Esophagus muscularis mucosa (tissue), 4 donors: ENCODE data around the gene HABP4. TPM values are rescaled to one million over a fixed set of nuclear protein-coding genes. Genes with fewer than 3 reads are reported as not detected.

Experiments
- DNase-seq: peaks from one replicate; pipeline ENCODE4 v3.0.0-alpha.2; 2017; ENCODE audit errors: extremely low spot score
- H3K27ac ChIP-seq, 4 donors: fragments of 200-600 bp; sonication (generic); replicated peaks in 1 of 4; 1 replicate in 3 of 4; 2 replicates in 1 of 4; pipeline ENCODE4 v1.5.1; 2016 to 2019; ENCODE audit warnings: mild to moderate bottlenecking in 1 of 4
- H3K27me3 ChIP-seq, 4 donors: fragments of 200-600 bp; sonication (generic); one replicate each; pipeline versions ENCODE4 v1.5.1 to v1.6.0; 2016 to 2019
- H3K36me3 ChIP-seq, 4 donors: fragments of 200-600 bp; sonication (generic); one replicate each; pipeline ENCODE4 v1.5.1; 2016 to 2019
- H3K4me1 ChIP-seq, 4 donors: fragments of 200-600 bp; sonication (generic); one replicate each; pipeline ENCODE4 v1.5.1; 2016 to 2019
- H3K4me3 ChIP-seq, 4 donors: fragments of 200-600 bp; sonication (generic); 1 replicate in 2 of 4; 2 replicates in 2 of 4; pipeline ENCODE4 v1.5.1; 2016 to 2019; ENCODE audit warnings: mild to moderate bottlenecking in 4 of 4, moderate library complexity in 1 of 4
- H3K9me3 ChIP-seq, 4 donors: fragments of 200-600 bp; sonication (generic); 1 replicate in 3 of 4; 2 replicates in 1 of 4; pipeline ENCODE4 v1.5.1; 2016 to 2019
- EP300 ChIP-seq: sonication (generic); formaldehyde crosslinking; IDR thresholded peaks from one replicate; pipeline ENCODE4 v1.6.1; 2017; ENCODE audit warnings: antibody characterized with exemption
- POLR2A ChIP-seq: fragments of 450-650 bp; IDR thresholded peaks from one replicate; pipeline ENCODE4 v1.6.1; 2017; ENCODE audit warnings: antibody characterized with exemption, moderate library complexity, mild to moderate bottlenecking, low read depth
- POLR2AphosphoS5 ChIP-seq, 2 donors: sonication (generic); formaldehyde crosslinking; IDR thresholded peaks; one replicate each; pipeline ENCODE4 v1.6.1; 2017; ENCODE audit warnings: antibody characterized with exemption in 2 of 2
- WGBS: methylation state at CpG from one replicate; pipeline ENCODE4 v1.1.5; 2018; 5-methylcytosine and 5-hydroxymethylcytosine counted together
- intact Hi-C: fragments of 100-400 bp; cut with DNase I; formaldehyde crosslinking; loops from one replicate; pipeline ENCODE4 v1.15.1; 2023
- total RNA-seq, 4 donors: library from RNA; depleted of rRNA; stranded (reverse); fragments of >200 nt; gene quantifications; one replicate each; pipeline versions ENCODE4 v1.1.0 to v1.2.1, GENCODE V29; 2016
- TF ChIP-seq, protein P1 (sequence below), 3 experiments: fragments of 200-600 bp in 2 of 3; fragments of 450-650 bp in 1 of 3; sonication (generic) in 2 of 3; IDR thresholded peaks; one replicate each; pipeline ENCODE4 v1.5.1; 2017 to 2019; ENCODE audit warnings: antibody characterized with exemption in 3 of 3, mild to moderate bottlenecking in 2 of 3, moderate library complexity in 1 of 3

Gene HABP4
- total RNA-seq, 4 donors from 2014 or later: 38.4 to 97.2 (median 54.2) TPM

DNA sequence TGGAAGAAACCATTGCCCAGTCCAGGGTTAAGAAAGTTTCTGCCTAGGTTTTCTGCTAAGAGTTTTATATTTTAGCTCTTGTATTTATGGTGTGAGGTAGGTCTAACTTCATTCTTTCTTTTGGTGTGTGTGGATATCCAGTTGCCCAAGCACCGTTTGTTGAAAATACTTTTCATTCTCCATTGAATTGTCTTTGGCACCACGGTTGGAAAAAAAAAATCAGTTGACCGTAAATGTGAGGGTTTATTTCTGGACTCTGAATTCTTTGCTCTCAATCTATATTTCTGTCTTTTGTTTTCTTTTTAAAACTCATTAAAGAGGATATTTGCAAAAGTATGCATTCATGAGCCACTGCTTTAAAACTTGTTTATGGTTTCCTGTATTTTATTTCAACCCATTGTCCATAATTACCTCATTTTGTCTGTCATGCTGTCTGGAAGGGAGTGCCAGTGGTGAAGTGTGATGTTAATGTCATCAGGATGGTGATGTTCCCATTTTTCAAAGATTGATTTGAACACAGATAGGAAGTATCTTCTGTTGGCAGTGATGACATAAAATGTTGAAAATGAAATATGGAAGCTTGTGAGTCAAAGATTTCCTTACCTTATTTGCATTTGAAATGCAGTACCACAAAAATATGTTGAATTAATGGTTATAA lies 33.9 kb downstream of the HABP4 start:
- Histone ChIP-seq H3K36me3 (peaks cover 7 to 40% (median 25%) of the 10 kb centered on the region in 4 donors), H3K27me3 (no peaks in the 10 kb centered on the region), H3K4me3 (no peak overlapping the region), H3K4me1 (peaks cover 42 to 61% (median 57%) of the 10 kb centered on the region in 4 donors), H3K27ac (peak overlapping the region; percentile 74 to 84 (median 81)), H3K9me3 (no peaks in the 10 kb centered on the region)
- WGBS: 34% methylated on average over 3 of the region's 3 CpGs
- intact Hi-C loops: no loop called here
- TF ChIP-seq, protein P1, sequence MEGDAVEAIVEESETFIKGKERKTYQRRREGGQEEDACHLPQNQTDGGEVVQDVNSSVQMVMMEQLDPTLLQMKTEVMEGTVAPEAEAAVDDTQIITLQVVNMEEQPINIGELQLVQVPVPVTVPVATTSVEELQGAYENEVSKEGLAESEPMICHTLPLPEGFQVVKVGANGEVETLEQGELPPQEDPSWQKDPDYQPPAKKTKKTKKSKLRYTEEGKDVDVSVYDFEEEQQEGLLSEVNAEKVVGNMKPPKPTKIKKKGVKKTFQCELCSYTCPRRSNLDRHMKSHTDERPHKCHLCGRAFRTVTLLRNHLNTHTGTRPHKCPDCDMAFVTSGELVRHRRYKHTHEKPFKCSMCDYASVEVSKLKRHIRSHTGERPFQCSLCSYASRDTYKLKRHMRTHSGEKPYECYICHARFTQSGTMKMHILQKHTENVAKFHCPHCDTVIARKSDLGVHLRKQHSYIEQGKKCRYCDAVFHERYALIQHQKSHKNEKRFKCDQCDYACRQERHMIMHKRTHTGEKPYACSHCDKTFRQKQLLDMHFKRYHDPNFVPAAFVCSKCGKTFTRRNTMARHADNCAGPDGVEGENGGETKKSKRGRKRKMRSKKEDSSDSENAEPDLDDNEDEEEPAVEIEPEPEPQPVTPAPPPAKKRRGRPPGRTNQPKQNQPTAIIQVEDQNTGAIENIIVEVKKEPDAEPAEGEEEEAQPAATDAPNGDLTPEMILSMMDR (IDR thresholded peaks at IDR 0.05): no peak
- TF ChIP-seq POLR2AphosphoS5 (IDR thresholded peaks at IDR 0.05) (peak in 1 of 2 donors; percentile 62), POLR2A (no peak), EP300 (no peak)
- no peak for DNase-seq

DNA sequence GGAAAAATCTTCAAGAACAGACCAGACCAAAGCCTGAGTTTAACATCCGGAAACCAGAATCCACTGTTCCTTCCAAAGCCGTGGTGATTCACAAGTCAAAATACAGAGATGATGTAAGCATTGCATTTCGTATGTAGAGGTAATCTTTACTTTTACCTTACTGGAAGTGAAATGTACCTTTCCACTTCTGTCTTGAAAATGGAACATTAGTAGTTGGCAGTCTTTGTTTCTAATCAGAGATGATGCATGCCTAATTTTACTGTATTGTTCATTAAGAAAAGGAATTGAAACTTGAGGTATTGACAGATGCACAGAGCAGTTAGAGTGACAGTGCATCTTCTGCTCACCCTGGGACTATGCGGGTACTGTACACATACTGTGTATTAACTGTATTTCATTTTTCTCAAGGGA lies 34.6 kb downstream of the HABP4 start:
- Histone ChIP-seq H3K4me3 (no peak overlapping the region), H3K27me3 (no peaks in the 10 kb centered on the region), H3K4me1 (peaks cover 42 to 61% (median 57%) of the 10 kb centered on the region in 4 donors), H3K9me3 (no peaks in the 10 kb centered on the region), H3K36me3 (peaks cover 11 to 44% (median 31%) of the 10 kb centered on the region in 4 donors), H3K27ac (peak overlapping the region; percentile 74 to 84 (median 81))
- intact Hi-C loops: no loop called here
- TF ChIP-seq EP300 (no peak), POLR2AphosphoS5 (IDR thresholded peaks at IDR 0.05) (no peak), POLR2A (no peak)
- TF ChIP-seq, protein P1 (IDR thresholded peaks at IDR 0.05): no peak
- 82% methylated on average over 4 of the region's 4 CpGs for WGBS
- DNase-seq: no peak

DNA sequence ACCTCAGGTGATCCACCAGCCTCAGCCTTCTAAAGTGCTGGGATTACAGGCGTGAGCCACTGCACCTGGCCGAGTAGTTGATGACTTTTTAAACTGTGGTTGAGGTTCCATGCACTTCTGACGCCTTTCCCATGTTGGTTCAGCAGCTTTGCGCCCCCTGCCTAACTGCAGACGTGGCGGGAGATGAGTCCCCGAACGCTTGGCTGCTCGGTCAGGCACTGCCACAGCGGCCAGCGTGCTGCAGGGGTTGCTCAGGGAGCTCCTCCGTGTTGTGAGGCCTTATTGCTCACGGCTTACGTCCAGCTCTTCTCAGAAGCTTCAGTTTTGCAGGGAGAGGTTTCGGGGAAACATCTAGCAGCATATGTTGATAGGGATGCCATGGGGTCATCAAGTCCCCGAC lies 35.3 kb downstream of the HABP4 start:
- no peak overlapping the region for H3K4me3 ChIP-seq
- no peaks in the 10 kb centered on the region for H3K27me3 ChIP-seq
- WGBS: 96% methylated on average over 15 of the region's 16 CpGs
- intact Hi-C loops: no loop called here
- H3K9me3 ChIP-seq: no peaks in the 10 kb centered on the region
- peak overlapping the region; percentile 74 to 84 (median 81) for H3K27ac ChIP-seq
- H3K4me1 ChIP-seq: peaks cover 42 to 61% (median 57%) of the 10 kb centered on the region in 4 donors
- H3K36me3 ChIP-seq: peaks cover 16 to 45% (median 35%) of the 10 kb centered on the region in 4 donors
- no peak for DNase-seq
- TF ChIP-seq POLR2AphosphoS5 (IDR thresholded peaks at IDR 0.05) (no peak), EP300 (no peak)

DNA sequence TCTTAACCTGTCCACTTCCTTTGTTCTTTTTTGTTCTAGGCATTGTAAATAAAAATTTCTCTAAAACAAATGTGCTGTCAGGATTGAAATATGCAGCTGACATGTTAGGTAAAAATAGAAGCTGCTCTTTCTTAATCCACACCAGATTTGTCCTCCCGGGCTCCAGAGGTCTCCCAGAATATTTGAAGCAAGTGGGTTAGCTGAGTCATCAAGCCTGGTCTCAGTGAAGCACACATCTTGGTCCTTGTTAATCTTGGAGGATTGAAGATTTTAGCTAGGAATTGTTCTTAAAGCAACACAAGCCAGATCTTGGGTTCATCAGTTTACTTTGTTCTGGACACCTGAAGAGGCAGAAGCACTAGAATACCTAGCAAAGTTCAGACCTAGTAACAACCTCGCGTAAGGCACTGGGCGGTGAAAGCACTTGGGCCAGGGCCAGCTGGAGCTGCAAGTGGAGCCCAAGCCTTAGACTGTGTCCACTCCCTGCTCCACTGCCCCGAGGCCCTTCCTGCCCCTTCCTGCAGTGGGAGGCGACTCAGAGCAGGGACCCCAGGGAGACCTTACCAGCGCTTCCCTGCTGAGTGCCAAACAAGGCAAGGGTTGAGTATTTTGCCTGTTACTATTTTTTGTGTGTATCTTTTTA lies 36.5 kb downstream of the HABP4 start:
- Histone ChIP-seq H3K4me3 (peak overlapping the region in 1 of 4 donors; percentile 5), H3K4me1 (peaks cover 45 to 61% (median 57%) of the 10 kb centered on the region in 4 donors), H3K27ac (peak overlapping the region; percentile 74 to 84 (median 81)), H3K9me3 (no peaks in the 10 kb centered on the region), H3K27me3 (no peaks in the 10 kb centered on the region), H3K36me3 (peaks cover 23 to 57% (median 46%) of the 10 kb centered on the region in 4 donors)
- 26% methylated on average over 7 of the region's 7 CpGs for WGBS
- DNase-seq: no peak
- intact Hi-C loops: no loop called here
- TF ChIP-seq EP300: no peak
- TF ChIP-seq POLR2AphosphoS5 (IDR thresholded peaks at IDR 0.05): peak; percentile 17 to 54
- TF ChIP-seq POLR2A: no peak
- TF ChIP-seq, protein P1 (IDR thresholded peaks at IDR 0.05): no peak

DNA sequence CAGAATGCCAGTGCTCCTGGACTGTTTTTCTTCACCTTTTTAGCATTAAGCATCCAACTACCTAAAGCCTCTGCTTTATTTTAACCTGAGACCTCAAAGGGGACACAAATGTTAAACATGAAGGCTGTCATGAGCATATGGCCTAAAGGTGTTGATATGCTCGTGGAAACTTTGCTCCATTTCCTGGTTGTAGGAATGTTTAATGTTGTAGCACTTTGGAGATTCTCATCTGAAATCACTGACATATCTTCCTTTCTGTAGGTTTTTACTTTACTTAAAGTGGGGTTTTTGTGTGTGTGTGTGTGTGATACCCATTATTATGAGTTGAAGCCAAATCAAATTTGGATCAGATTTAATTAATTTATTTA lies 37.0 kb downstream of the HABP4 start:
- TF ChIP-seq, protein P1 (IDR thresholded peaks at IDR 0.05): no peak
- no peak for TF ChIP-seq POLR2A
- TF ChIP-seq POLR2AphosphoS5 (IDR thresholded peaks at IDR 0.05): no peak
- TF ChIP-seq EP300: no peak
- peak overlapping the region; percentile 74 to 84 (median 81) for H3K27ac ChIP-seq
- peaks cover 48 to 61% (median 57%) of the 10 kb centered on the region in 4 donors for H3K4me1 ChIP-seq
- no peaks in the 10 kb centered on the region for H3K27me3 ChIP-seq
- no peak for DNase-seq
- H3K9me3 ChIP-seq: no peaks in the 10 kb centered on the region
- intact Hi-C loops: no loop called here
- H3K4me3 ChIP-seq: no peak overlapping the region
- H3K36me3 ChIP-seq: peaks cover 23 to 57% (median 49%) of the 10 kb centered on the region in 4 donors
- 42% methylated on average over 1 of the region's 1 CpG for WGBS
